MM.1S (cell line): ENCODE results near the gene HMGCLL1.

ENCODE experiments used
- CTCF ChIP-seq: fragments of 300-600 bp; sonication (generic); IDR thresholded peaks from 2 replicates; pipeline ENCODE4 v1.5.1; 2016; ENCODE audit warnings: antibody characterized with exemption, low read length, mixed read lengths
- EZH2 ChIP-seq: fragments of 300-600 bp; sonication (generic); optimal IDR thresholded peaks from 2 replicates; pipeline ENCODE3; 2017; ENCODE audit warnings: low read depth, mild to moderate bottlenecking, antibody characterized with exemption, low read length, mixed read lengths

GRCh38 chr6:55604021-55604420 is 25.0 kb upstream of the HMGCLL1 start:
- no peak for TF ChIP-seq EZH2
- no peak for TF ChIP-seq CTCF
